ENCODE results near the gene NDE1. TPM values are rescaled to one million over a fixed set of nuclear protein-coding genes. Genes with fewer than 3 reads are reported as not detected.

The NDE1 gene
- total and polyA plus RNA-seq, 2 donors (not counting 1 experiment from before 2014, with no cell fraction given): 33.5 to 149 TPM

- no peak overlapping the region for H3K4me2 ChIP-seq (replicated peaks; ENCODE audit: low read depth, low read length, poor library complexity, severe bottlenecking)
- Mint-ChIP-seq H3K4me1 (peaks cover 7% of the 10 kb centered on the region), H3K27ac (no peak overlapping the region), H3K4me3 (no peak overlapping the region), H3K9me3 (ENCODE audit: insufficient read depth) (no peaks in the 10 kb centered on the region), H3K27me3 (no peaks in the 10 kb centered on the region)
- 97% methylated on average over 11 of the region's 12 CpGs for WGBS (ENCODE audit: insufficient coverage)
- no peak overlapping the region for H3K9ac ChIP-seq (ENCODE audit: low read length)
- H3K27ac ChIP-seq (ENCODE audit: low read length in 2 of 2): no peak overlapping the region
- H3K4me1 ChIP-seq (ENCODE audit: control insufficient read depth in 2 of 2, insufficient read depth in 2 of 2, low read length in 2 of 2): no peaks in the 10 kb centered on the region
- no peak for ATAC-seq (ENCODE audit: low read depth)
- H2AFZ ChIP-seq (ENCODE audit: insufficient read depth, low read depth, low read length, poor library complexity, severe bottlenecking): no peak overlapping the region
- intact Hi-C loops (cut with micrococcal nuclease): no loop called here
- ChIA-PET POLR2A (no interaction called here), CTCF (interaction anchor here (0.6 to 1.7 kb wide), 2 partner anchors 26 to 282 kb away, joined by 3 to 5 read pairs; no protein-coding TSS in a partner anchor)
- TF ChIP-seq CTCF (IDR thresholded peaks at IDR 0.05) (no peak), EZH2 (IDR thresholded peaks at IDR 0.05; ENCODE audit: borderline replicate concordance, insufficient read depth, low read depth, low read length, poor library complexity, severe bottlenecking) (no peak)
- no peak overlapping the region for H3K4me3 ChIP-seq (ENCODE audit: control extremely low read depth in 1 of 5, extremely low read depth in 1 of 5, insufficient read depth in 1 of 5, low read depth in 2 of 5, low read length in 4 of 5)
- no peaks in the 10 kb centered on the region for H3K27me3 ChIP-seq (replicated peaks in 1 of 4; ENCODE audit: control extremely low read depth in 1 of 4, control insufficient read depth in 3 of 4, insufficient read depth in 4 of 4, low read length in 3 of 4)
- peaks cover 41% of the 10 kb centered on the region for H4K20me1 ChIP-seq (ENCODE audit: control insufficient read depth, insufficient read depth, low read length, poor library complexity, severe bottlenecking)
- peaks cover 0 to 20% of the 10 kb centered on the region in 2 experiments for H3K36me3 ChIP-seq (replicated peaks in 1 of 2; ENCODE audit: control extremely low read depth in 1 of 2, control insufficient read depth in 1 of 2, extremely low read depth in 1 of 2, insufficient read depth in 2 of 2, low read length in 1 of 2)
- peaks cover 26% of the 10 kb centered on the region for H3K79me2 ChIP-seq (ENCODE audit: control insufficient read depth, insufficient read depth, low read length)
- no peaks in the 10 kb centered on the region for H3K9me3 ChIP-seq (ENCODE audit: control extremely low read depth in 1 of 3, control insufficient read depth in 2 of 3, insufficient read depth in 1 of 3, low read length in 2 of 3)
- DNase-seq: no peak
Measured at GRCh38 chr16:15708096-15708495, 58.1 kb downstream of the NDE1 start.

GRCh38 chr16:15708997-15709396 lies 59.0 kb downstream of the NDE1 start:
- H3K9me3 Mint-ChIP-seq (ENCODE audit: insufficient read depth): no peaks in the 10 kb centered on the region
- no peaks in the 10 kb centered on the region for H3K4me1 ChIP-seq (ENCODE audit: control insufficient read depth in 2 of 2, insufficient read depth in 2 of 2, low read length in 2 of 2)
- no peak overlapping the region for H3K9ac ChIP-seq (ENCODE audit: low read length)
- H3K4me3 ChIP-seq (ENCODE audit: control extremely low read depth in 1 of 5, extremely low read depth in 1 of 5, insufficient read depth in 1 of 5, low read depth in 2 of 5, low read length in 4 of 5): no peak overlapping the region
- H3K27ac ChIP-seq (ENCODE audit: low read length in 2 of 2): no peak overlapping the region
- TF ChIP-seq CTCF (IDR thresholded peaks at IDR 0.05) (no peak), EZH2 (IDR thresholded peaks at IDR 0.05; ENCODE audit: borderline replicate concordance, insufficient read depth, low read depth, low read length, poor library complexity, severe bottlenecking) (no peak)
- no peaks in the 10 kb centered on the region for H3K27me3 ChIP-seq (replicated peaks in 1 of 4; ENCODE audit: control extremely low read depth in 1 of 4, control insufficient read depth in 3 of 4, insufficient read depth in 4 of 4, low read length in 3 of 4)
- peaks cover 35% of the 10 kb centered on the region for H3K79me2 ChIP-seq (ENCODE audit: control insufficient read depth, insufficient read depth, low read length)
- H2AFZ ChIP-seq (ENCODE audit: insufficient read depth, low read depth, low read length, poor library complexity, severe bottlenecking): no peak overlapping the region
- H3K27ac Mint-ChIP-seq: no peak overlapping the region
- no peak overlapping the region for H3K4me2 ChIP-seq (replicated peaks; ENCODE audit: low read depth, low read length, poor library complexity, severe bottlenecking)
- H3K27me3 Mint-ChIP-seq: no peaks in the 10 kb centered on the region
- H3K9me3 ChIP-seq (ENCODE audit: control extremely low read depth in 1 of 3, control insufficient read depth in 2 of 3, insufficient read depth in 1 of 3, low read length in 2 of 3): no peaks in the 10 kb centered on the region
- DNase-seq (no peak), ATAC-seq (ENCODE audit: low read depth) (no peak)
- ChIA-PET CTCF (no interaction called here), POLR2A (no interaction called here)
- H4K20me1 ChIP-seq (ENCODE audit: control insufficient read depth, insufficient read depth, low read length, poor library complexity, severe bottlenecking): peaks cover 49% of the 10 kb centered on the region
- H3K4me1 Mint-ChIP-seq: peaks cover 4% of the 10 kb centered on the region
- no peak overlapping the region for H3K4me3 Mint-ChIP-seq
- intact Hi-C loops (cut with micrococcal nuclease): no loop called here
- WGBS (ENCODE audit: insufficient coverage): 98% methylated on average over 6 of the region's 7 CpGs
- H3K36me3 ChIP-seq (replicated peaks in 1 of 2; ENCODE audit: control extremely low read depth in 1 of 2, control insufficient read depth in 1 of 2, extremely low read depth in 1 of 2, insufficient read depth in 2 of 2, low read length in 1 of 2): peaks cover 0 to 26% of the 10 kb centered on the region in 2 experiments
